ENCODE results near the gene DPM1. TPM values are rescaled to one million over a fixed set of nuclear protein-coding genes. Genes with fewer than 3 reads are reported as not detected.
"Not testable (repeated sequence)": the region's sequence is repeated elsewhere in the genome, so short reads cannot be mapped to it uniquely, and the experiment has no call there.

Gene DPM1
- total RNA-seq, 2 experiments from 2014 or later: 48.1 to 48.9 TPM

DNA sequence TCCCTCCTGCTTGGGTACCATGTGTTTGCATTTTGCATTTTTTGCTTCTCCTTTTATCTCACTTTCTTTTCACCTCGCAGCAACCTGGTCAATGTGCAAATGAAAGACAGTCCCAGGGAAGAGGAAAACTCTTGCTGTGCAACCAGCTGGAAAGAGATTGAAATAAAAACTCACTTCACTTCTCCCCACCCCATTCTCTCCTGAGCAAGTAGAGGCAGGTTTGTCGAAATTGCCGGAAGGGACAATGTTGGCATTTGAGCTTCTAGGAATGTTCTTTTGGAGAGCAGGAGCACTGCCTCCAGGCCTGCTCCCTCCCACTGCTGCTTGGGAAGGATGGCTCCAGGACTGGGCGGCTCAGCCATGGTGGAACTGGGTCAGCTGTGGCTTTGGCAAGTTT is 34.0 kb upstream of the DPM1 start:
- no peak overlapping the region for H3K4me3 Mint-ChIP-seq
- H3K36me3 Mint-ChIP-seq: no peaks in the 10 kb centered on the region
- H3K4me1 Mint-ChIP-seq: peaks cover 3% of the 10 kb centered on the region
- H3K27ac Mint-ChIP-seq: no peak overlapping the region
- ATAC-seq (ENCODE audit: low read depth): no peak
- DNase-seq: no peak
- H3K27me3 Mint-ChIP-seq: peaks cover 6% of the 10 kb centered on the region
- POLR2A ChIA-PET: no interaction called here
- no peaks in the 10 kb centered on the region for H3K9me3 Mint-ChIP-seq

DNA sequence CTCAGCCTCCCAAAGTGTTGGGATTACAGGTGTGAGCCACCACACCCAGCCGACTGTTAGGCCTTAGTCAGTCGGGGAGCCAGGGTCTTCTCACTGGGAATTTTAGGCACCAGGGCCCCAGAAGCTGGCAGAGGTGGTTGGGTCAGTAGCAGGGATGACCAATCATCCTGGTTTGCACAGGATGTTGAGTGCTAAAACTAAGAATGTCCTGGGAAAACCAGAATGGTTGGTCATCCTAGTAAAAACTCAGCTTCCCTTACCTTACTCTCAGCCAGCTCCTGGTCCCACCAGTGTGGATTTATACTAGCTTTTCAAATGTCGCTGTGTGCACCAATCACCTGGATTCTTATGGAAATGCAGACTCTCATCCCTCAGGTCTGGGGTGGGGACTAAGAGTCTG is 32.7 kb upstream of the DPM1 start:
- DNase-seq (no peak), ATAC-seq (ENCODE audit: low read depth) (no peak)
- Mint-ChIP-seq H3K27ac (no peak overlapping the region), H3K27me3 (peaks cover 6% of the 10 kb centered on the region), H3K4me3 (no peak overlapping the region), H3K4me1 (peaks cover 3% of the 10 kb centered on the region), H3K36me3 (no peaks in the 10 kb centered on the region), H3K9me3 (no peaks in the 10 kb centered on the region)
- POLR2A ChIA-PET: interaction anchor here (0.7 kb wide), 1 partner anchor 310 kb away, joined by 5 read pairs; no protein-coding TSS in a partner anchor

DNA sequence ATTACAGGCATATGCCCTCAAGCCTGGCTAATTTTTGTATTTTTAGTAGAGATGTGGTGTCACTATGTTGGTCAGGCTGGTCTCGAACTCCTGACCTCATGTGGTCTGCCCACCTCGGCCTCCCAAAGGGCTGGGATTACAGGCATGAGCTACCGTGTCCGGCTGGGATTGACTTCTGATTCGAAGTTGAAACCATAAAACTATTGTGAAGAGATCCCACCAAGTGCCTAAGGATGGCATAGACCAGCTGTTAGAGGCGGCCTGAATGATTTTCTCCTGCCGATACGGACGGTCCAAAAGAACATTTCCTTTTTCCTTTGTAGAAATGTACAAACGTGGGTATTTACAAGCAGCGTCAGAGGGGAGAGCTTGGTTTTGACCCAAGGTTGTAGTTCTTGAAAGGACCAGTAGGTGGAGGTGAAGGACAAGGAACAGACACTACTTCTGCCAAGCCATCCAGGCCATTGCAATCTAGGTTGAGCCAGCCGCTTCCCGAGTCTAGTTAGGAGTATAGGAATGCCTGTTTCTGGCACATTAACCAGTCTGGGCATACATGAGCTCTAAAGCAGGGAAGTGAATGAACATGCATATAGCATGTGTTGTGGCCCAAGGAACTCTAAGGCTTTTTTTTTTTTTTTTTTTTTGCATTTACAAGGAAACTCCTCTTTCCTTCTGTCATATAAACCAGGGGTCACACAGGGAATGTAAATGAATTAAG is 29.3 kb upstream of the DPM1 start:
- Mint-ChIP-seq H3K9me3 (no peaks in the 10 kb centered on the region), H3K27ac (no peak overlapping the region), H3K4me3 (no peak overlapping the region), H3K27me3 (peaks cover 18% of the 10 kb centered on the region), H3K36me3 (no peaks in the 10 kb centered on the region), H3K4me1 (peaks cover 5% of the 10 kb centered on the region)
- peak; percentile 82 for ATAC-seq (ENCODE audit: low read depth)
- DNase-seq: no peak
- POLR2A ChIA-PET: interaction anchor here (0.7 to 1.4 kb wide), 3 partner anchors 193 to 319 kb away, joined by 3 to 6 read pairs (median 3); partner anchors contain the start of gene BCAS4

DNA sequence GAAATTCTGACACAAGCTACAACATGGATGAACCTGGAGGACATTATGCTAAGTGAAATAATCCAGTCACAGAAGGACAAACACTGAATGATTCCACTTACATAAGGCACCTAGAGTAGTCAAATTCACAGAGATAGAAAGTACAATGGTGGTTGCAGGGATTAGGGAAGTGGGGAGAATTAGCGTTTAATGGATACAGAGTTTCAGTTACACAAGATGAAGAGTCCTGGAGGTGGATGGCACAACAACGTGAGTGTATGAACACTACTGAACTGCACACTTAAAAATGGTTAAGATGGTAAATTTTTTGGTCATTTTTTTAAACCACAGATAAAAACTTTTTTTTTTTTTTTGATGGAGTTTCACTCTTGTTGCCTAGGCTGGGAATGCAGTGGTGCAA is 25.0 kb upstream of the DPM1 start:
- Mint-ChIP-seq H3K36me3 (no peaks in the 10 kb centered on the region), H3K9me3 (no peaks in the 10 kb centered on the region), H3K4me3 (no peak overlapping the region), H3K27ac (no peak overlapping the region), H3K27me3 (peaks cover 25% of the 10 kb centered on the region), H3K4me1 (peaks cover 7% of the 10 kb centered on the region)
- ATAC-seq (ENCODE audit: low read depth): no peak
- no peak for DNase-seq
- POLR2A ChIA-PET: no interaction called here

DNA sequence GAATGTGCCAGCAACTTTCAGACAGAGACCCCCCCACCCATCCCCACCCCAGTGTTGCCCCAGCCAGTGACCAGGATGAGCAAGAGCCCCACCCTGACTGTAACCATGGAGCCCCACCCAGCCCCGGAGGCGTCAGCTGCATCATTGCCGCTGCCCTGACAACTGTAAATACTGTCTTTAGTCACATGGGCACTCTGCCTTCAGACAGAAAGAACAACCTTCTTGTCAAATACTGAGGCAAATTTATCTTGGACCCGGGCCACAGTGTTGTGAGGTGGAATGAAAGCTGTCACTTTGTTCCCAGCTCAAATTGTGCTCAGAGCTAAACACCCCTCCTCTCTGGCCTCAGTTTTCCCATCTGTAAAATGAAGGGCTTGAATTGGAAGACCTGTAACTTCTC is 24.0 kb upstream of the DPM1 start:
- H3K27ac Mint-ChIP-seq: no peak overlapping the region
- H3K36me3 Mint-ChIP-seq: no peaks in the 10 kb centered on the region
- H3K27me3 Mint-ChIP-seq: peaks cover 26% of the 10 kb centered on the region
- ATAC-seq (ENCODE audit: low read depth) (no peak), DNase-seq (no peak)
- POLR2A ChIA-PET: no interaction called here
- H3K4me3 Mint-ChIP-seq: no peak overlapping the region
- no peaks in the 10 kb centered on the region for H3K9me3 Mint-ChIP-seq
- H3K4me1 Mint-ChIP-seq: peaks cover 4% of the 10 kb centered on the region

DNA sequence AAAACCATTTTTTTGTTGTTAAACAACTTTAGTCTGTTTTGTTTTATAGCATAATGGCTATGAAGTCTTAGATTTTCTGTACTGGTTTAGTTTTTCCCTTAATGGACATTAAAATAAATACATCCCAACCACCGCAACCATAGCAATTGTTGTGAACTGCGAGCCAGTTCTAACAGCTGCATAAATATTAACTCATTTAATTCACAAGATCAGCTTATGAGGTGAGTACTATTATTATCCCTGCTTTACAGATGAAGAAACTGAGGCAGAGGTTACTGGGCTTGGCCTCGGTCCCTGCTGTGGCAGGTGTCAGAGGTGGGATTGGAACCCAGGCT is 23.3 kb upstream of the DPM1 start:
- H3K27ac Mint-ChIP-seq: no peak overlapping the region
- no peaks in the 10 kb centered on the region for H3K36me3 Mint-ChIP-seq
- no peaks in the 10 kb centered on the region for H3K9me3 Mint-ChIP-seq
- no peak overlapping the region for H3K4me3 Mint-ChIP-seq
- DNase-seq (no peak), ATAC-seq (ENCODE audit: low read depth) (no peak)
- POLR2A ChIA-PET: interaction anchor here (0.6 kb wide), 1 partner anchor 188 kb away, joined by 4 read pairs; no protein-coding TSS in a partner anchor
- H3K4me1 Mint-ChIP-seq: peaks cover 4% of the 10 kb centered on the region
- H3K27me3 Mint-ChIP-seq: peaks cover 24% of the 10 kb centered on the region

DNA sequence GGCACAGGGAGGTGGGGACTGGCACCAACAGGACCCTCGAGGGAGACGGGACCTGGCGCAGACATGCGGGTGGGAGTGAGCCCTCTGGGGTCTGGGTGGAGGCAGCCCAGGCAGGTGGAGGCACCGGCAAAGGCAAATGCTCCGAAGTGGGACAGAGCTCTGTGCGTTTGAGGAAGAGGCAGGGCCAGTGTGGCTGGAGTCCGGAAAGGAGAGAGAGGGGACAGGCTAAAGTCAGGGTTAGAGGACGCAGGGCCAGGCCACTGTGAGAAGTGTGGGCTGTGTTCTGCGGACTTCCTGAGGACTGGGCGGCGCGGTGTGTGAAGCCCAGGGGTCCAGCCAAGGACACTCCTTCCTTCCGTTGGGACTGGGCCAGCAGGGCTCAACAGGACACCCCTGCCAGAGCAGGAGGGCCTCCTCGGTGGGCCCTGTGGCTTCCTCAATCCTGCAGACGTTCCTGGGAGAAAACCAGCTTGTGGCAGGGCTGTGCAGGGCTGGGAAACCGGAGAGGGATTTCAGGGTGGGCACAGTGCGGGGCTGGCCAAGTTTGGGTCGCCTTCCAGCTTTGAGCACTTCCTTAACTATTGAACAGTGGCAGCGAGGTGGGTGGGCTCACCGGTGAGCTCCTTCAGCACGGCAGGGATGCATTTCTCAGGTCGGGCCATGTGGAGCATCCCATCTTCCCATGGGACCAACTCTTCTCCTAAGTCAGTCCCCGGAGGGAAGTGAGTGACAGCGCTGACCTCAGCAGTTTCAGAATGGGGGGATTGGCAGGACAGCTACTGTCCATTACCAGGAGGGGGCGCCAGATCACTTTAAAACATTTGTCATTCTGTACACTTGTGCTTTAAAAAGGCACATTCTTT is 22.8 kb upstream of the DPM1 start:
- ATAC-seq (ENCODE audit: low read depth): peak; percentile 67
- peak; percentile 56 for DNase-seq
- Mint-ChIP-seq H3K4me1 (peaks cover 4% of the 10 kb centered on the region), H3K9me3 (no peaks in the 10 kb centered on the region), H3K27me3 (peaks cover 24% of the 10 kb centered on the region), H3K4me3 (peak overlapping the region; percentile 11), H3K27ac (no peak overlapping the region), H3K36me3 (no peaks in the 10 kb centered on the region)
- POLR2A ChIA-PET: interaction anchor here (0.6 kb wide), 2 partner anchors 188 to 351 kb away, joined by 3 to 4 read pairs; no protein-coding TSS in a partner anchor

DNA sequence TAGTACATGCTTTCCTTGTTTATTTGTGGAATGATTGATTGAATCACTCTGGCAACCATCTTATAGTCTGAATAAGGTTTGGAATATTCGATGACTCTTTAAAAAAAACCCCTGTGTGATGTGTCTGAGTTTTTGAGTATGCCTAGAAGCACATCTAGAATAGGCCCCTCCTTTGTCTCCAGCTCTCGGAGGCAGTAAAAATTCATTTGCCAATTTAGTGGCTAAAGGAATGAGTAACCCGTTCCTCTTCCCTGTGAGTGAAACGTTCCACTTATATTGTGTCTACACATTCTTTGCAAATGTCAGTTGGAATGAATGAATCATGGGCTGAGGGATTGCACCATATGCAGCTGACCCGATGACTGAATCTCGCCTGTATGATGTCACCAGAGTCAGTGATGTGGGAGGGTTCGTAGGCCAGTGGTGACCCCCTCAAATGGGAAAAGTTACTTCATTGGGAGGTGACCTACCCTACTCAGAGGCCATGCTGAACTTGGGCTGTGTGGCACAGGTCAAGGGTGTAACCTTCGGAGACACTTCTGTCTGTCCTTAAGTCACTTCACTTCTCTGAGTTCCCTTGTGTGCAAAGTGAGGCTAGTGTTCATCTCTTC is 21.8 kb upstream of the DPM1 start:
- DNase-seq: no peak
- no peak for ATAC-seq (ENCODE audit: low read depth)
- no peaks in the 10 kb centered on the region for H3K9me3 Mint-ChIP-seq
- H3K4me3 Mint-ChIP-seq: no peak overlapping the region
- peaks cover 4% of the 10 kb centered on the region for H3K4me1 Mint-ChIP-seq
- no peaks in the 10 kb centered on the region for H3K36me3 Mint-ChIP-seq
- H3K27me3 Mint-ChIP-seq: peaks cover 27% of the 10 kb centered on the region
- POLR2A ChIA-PET: no interaction called here
- H3K27ac Mint-ChIP-seq: no peak overlapping the region

DNA sequence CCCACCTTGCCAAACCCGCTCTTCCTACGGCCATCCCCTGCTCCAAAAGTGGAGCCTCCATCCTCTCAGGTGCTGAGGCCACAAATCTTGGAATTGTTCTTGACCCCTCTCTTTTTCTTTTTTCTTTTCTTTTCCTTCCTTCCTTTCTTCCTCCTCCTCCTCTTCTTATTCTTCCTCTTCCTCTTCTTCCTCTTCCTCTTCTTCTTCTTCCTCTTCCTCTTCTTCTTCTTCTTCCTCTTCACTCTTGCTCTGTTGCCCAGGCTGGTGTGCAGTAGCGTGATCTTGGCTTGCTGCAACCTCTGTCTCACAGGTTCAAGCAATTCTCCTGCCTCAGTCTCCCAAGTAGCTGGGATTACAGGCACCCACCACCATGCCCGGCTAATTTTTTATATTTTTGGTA is 20.2 kb upstream of the DPM1 start:
- H3K36me3 Mint-ChIP-seq; H3K27ac Mint-ChIP-seq; H3K9me3 Mint-ChIP-seq; DNase-seq; H3K4me3 Mint-ChIP-seq; H3K4me1 Mint-ChIP-seq; ATAC-seq (ENCODE audit: low read depth); POLR2A ChIA-PET: not testable (repeated sequence)
- peaks cover 18% of the 10 kb centered on the region for H3K27me3 Mint-ChIP-seq

DNA sequence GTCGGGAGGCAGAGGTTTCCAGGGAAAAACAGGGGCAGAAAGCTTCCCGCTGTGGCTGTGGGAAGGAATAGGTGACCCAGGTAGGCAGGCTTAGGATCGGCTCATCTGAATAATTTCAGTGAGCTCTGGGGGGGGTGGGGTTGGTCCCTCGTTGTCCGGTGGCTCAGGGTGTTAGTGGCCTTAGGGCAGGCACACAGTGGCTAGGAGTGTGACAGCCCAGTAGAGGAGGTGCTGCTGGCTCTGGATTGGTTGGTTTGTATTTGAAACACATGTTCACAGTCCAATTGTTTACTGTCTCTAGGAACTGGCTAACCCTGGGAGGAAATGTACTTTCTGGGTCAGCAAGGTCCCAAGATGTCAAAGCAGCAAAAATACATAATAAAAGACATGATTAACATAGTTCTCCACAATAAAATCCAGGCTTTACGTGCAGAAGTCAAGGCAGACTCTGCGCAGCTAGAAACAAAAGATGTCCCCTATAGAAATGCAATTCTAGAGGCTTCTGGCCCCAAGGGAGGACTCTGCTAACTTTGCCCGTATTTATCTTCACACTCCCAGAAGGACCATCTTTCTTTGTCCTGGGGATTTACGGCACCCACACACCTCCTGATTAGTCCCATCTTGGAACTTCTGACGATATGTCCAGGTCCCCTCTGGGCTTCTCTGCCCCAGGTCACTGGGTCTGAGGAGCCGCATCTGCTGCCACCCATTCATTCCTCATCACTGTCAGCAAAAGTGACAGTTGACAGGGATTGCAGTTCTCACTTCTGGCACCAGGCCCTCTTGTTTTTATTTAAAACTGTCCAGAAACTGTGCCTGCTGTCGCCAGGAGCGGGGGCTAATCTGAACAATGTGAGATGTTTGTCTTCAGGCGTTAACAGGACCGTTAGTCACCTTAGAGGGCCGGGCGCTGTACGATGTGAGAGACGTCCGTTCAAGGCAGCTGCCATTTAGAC is 19.0 kb upstream of the DPM1 start:
- ATAC-seq (ENCODE audit: low read depth) (no peak), DNase-seq (no peak)
- Mint-ChIP-seq H3K4me1 (peaks cover 2% of the 10 kb centered on the region), H3K27ac (no peak overlapping the region), H3K9me3 (no peaks in the 10 kb centered on the region), H3K27me3 (peaks cover 15% of the 10 kb centered on the region), H3K4me3 (no peak overlapping the region), H3K36me3 (no peaks in the 10 kb centered on the region)
- POLR2A ChIA-PET: no interaction called here

DNA sequence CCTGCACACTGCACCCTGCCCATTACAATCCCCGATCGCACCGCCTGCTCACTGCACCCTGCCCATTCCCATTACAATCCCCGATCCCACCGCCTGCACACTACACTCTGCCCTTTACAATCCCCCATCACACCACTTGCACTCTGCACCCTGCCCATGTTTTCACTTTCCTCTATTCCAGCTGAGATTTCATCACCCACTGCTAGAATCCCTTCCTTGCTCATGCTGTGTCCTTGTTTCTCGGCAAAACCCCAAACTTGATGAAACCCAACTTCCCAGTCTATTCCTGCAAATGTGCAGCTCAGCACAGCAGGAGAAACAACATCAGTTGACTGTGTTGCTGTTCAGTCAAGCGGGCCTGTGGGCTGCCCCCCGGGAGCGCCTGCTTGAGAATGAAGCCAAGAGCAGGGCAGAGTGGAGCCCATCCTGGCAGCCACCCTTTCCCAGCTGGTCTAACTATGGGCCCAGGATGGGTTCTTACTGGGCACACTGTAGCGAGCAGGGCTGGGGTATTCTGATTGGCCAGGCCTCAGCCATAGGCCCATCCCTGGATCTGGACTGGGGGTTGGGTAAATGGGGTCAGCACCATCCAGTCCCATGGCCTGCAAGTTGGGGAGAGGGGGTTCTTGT is 17.5 kb upstream of the DPM1 start:
- Mint-ChIP-seq H3K4me3 (no peak overlapping the region), H3K4me1 (no peaks in the 10 kb centered on the region), H3K9me3 (no peaks in the 10 kb centered on the region), H3K36me3 (no peaks in the 10 kb centered on the region), H3K27me3 (peaks cover 9% of the 10 kb centered on the region), H3K27ac (no peak overlapping the region)
- POLR2A ChIA-PET: no interaction called here
- ATAC-seq (ENCODE audit: low read depth) (no peak), DNase-seq (no peak)

DNA sequence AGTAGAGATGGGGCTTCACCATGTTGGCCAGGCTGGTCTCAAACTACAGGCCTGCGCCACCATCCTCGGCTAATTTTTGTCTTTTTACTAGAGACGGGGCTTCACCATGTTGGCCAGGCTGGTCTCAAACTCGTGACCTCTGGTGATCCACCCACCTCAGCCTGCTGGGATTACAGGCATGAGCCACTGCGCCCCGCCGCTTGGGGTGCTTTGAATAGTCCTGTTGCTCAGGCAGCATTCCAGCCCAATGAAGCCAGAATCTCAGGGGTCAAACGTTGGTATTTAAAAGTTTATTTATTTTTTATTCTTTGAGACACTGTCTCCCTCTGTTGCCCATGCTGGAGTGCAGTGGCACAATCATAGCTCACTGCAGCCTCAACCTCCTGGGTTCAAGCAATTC is 11.6 kb upstream of the DPM1 start:
- no peaks in the 10 kb centered on the region for H3K36me3 Mint-ChIP-seq
- H3K4me1 Mint-ChIP-seq: no peaks in the 10 kb centered on the region
- DNase-seq (no peak), ATAC-seq (ENCODE audit: low read depth) (no peak)
- no peaks in the 10 kb centered on the region for H3K27me3 Mint-ChIP-seq
- H3K4me3 Mint-ChIP-seq: no peak overlapping the region
- no peak overlapping the region for H3K27ac Mint-ChIP-seq
- no peaks in the 10 kb centered on the region for H3K9me3 Mint-ChIP-seq
- POLR2A ChIA-PET: no interaction called here
